Myocyte (in vitro differentiated cells): ENCODE data around the gene HLA-E. TPM values are rescaled to one million over a fixed set of nuclear protein-coding genes. Genes with fewer than 3 reads are reported as not detected.
"Not testable (repeated sequence)": the region's sequence is repeated elsewhere in the genome, so short reads cannot be mapped to it uniquely, and the experiment has no call there.

Experiments
- DNase-seq: peaks from one replicate; pipeline ENCODE4 v3.0.0-alpha.2; 2012; ENCODE audit warnings: low read depth
- total RNA-seq: library from RNA; depleted of rRNA; stranded (reverse); fragments of >200 nt; gene quantifications from 2 replicates; pipeline ENCODE4 v1.2.3, GENCODE V29; 2014

Gene HLA-E
- total RNA-seq, 1 donor from 2014 or later, result 91.7 TPM

DNA sequence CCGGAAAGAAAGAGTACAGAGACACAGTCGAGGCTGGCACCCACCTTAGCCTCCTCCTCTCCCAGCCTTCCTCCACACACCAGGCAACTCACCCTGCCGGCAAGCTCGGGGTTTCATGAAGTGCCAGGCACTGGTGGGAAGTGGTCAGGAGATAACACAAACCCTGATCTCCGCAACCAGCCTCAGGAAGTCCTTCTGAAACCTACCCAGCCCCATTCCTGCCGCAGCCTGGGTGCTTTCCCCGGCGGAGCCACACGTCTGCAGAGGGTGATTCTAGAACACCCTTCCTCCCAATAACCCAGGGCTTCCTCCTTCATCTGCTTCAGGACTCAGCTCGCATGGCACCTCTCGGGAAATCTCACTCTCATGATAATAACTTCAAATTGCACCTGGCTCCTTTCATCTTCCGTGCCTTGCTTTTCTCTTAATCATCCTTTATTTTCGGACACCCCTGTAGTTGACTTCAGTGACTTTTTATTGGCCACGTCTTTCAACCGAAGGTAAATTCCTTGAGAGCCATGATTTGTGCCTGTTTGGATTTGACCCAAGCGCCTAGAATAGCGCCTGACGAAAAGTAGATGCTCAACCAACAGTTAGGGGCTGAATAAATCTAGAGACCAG lies 8.7 kb upstream of the HLA-E start:
- DNase-seq, result no peak

- DNase-seq, result no peak
Measured at GRCh38 chr6:30481211-30481964, 7.9 kb upstream of the HLA-E start.

DNA sequence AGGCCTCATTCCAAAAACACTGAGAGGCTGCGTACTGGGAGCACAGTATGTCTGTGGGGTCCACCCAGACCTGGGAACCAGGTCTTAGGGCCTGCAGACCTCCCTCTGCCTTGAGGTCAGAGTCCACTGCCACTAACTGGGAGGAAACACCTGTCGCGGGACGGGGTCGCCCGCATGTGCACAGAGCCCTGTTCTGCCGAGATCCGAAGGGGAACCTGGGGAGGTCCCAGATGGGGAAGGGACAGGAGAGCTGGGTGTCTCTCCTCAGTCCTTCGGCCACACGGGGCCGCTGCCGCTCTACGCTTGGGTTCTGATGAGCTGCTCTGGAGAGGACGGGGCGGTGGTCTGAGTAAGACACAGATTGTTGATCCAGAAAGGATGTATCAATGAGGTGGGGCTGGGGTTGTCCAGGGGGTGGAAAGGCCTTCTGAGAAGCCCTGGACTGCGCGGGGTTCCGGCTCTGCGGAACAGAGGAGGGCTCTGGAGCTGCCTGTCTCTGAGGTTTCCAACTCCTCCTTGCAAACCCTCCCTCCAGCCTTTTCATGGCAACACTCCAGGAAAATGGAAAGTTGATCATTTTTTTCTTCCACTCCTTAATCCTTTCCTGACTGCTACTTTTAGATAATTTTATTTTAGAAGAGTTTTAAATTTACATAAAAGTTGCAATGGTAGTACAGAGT lies 7.2 kb upstream of the HLA-E start:
- DNase-seq, result peak; percentile 73

GRCh38 chr6:30483677-30484279 lies 5.5 kb upstream of the HLA-E start:
- peak; percentile 80 for DNase-seq

DNA sequence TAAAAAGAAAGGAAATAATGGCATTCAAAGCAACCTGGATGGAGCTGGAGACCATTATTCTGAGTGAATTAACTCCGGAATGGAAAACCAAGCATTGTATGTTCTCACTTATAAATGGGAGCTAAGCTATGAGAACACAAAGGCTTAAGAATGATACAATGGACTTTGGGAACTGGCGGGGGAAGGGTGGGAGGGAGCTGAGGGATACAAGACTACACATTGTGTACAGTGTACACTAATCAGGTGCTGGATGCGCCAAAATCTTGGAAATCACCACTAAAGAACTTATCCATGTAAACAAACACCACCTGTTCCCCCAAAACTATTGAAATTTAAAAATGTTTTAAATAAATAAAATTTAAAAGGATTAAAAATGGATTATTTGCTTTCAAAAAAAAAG lies 4.1 kb upstream of the HLA-E start:
- DNase-seq, result no peak

DNA sequence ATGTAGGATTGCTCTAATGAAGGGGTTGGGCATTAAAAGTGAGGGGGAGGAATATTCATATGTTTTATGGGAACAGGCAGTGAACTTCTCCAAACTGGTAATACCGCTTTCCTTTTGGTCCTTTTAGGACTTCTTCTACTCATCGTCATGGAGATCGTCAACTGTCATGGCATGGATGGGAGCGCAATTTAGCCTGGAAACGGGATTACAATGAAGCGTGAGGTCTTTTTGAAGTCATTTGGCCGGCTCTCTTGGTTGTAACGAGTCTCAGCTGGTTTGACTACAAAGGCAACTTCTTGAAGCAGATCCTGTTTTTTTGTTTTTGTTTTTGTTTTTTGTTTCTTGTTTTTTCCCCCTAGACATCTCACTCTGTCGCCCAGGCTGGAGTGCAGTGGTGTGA lies 1.4 kb upstream of the HLA-E start:
- DNase-seq, result no peak

DNA sequence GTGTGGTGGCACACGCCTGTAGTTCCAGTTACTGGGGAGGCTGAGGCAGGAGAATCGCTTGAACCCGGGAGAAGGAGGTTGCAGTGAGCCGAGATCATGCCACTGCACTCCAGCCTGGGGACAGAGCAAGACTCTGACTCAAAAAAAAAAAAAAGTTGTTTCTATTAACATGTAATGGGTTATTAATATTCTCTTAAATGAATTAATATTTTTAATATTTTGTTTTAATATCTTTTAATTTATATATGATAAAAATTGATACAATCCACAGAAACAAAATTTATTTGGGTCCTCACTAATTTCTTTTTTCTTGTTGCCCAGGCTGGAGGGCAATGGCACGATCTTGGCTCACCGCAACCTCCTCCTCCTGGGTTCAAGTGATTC lies 620 bp upstream of the HLA-E start:
- not testable (repeated sequence) for DNase-seq

- DNase-seq, result peak; percentile 61
Measured at GRCh38 chr6:30490026-30490876, 942 bp downstream of the HLA-E start.

DNA sequence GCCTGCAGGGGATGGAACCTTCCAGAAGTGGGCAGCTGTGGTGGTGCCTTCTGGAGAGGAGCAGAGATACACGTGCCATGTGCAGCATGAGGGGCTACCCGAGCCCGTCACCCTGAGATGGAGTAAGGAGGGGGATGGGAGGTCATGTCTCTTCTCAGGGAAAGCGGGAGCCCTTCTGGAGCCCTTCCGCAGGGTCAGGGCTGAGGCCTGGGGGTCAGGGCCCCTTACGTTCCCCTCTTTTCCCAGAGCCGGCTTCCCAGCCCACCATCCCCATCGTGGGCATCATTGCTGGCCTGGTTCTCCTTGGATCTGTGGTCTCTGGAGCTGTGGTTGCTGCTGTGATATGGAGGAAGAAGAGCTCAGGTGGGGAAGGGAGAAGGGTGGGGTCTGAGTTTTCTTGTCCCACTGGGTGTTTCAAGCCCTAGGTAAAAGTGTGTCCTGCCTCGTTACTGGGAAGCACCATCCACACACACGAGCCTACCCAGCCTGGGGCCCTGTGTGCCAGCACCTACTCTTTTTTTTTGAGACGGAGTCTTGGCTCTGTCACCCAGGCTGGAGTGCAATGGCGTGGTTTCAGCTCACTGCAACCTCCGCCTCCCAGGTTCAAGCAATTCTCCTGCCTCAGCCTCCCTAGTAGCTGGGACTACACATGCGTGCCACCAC lies 2.1 kb downstream of the HLA-E start:
- DNase-seq, result not testable (repeated sequence)

DNA sequence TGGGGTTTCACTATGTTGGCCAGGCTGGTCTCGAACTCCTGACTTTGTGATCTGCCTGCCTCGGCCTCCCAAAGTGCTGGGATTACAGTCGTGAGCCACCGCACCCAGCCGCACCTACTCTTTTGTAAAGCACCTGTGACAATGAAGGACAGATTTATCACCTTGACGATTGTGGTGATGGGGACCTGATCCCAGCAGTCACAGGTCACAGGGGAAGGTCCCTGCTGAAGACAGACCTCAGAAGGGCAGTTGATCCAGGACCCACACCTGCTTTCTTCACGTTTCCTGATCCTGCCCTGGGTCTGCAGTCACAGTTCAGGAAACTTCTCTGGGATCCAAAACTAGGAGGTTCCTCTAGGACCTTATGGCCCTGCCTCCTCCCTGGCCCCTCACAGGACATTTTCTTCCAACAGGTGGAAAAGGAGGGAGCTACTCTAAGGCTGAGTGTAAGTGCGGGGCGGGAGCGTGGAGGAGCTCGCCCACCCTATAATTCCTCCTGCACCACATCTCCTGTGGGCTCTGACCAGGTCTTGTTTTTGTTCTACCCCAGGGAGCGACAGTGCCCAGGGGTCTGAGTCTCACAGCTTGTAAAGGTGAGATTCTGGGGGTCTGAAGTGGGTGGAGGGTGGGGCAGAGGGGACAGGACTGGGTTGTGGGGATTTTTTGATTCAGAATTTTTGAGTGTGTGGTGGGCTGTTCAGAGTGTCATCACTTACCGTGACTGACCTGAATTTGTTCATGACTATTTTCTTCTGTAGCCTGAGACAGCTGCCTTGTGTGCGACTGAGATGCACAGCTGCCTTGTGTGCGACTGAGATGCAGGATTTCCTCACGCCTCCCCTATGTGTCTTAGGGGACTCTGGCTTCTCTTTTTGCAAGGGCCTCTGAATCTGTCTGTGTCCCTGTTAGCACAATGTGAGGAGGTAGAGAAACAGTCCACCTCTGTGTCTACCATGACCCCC lies 3.0 kb downstream of the HLA-E start:
- DNase-seq, result no peak

- DNase-seq, result no peak
Measured at GRCh38 chr6:30493643-30494250, 4.4 kb downstream of the HLA-E start.

GRCh38 chr6:30494291-30494861 lies 5.1 kb downstream of the HLA-E start:
- peak; percentile 38 for DNase-seq

- DNase-seq, result not testable (repeated sequence)
Measured at GRCh38 chr6:30495060-30495459, 5.8 kb downstream of the HLA-E start.

DNA sequence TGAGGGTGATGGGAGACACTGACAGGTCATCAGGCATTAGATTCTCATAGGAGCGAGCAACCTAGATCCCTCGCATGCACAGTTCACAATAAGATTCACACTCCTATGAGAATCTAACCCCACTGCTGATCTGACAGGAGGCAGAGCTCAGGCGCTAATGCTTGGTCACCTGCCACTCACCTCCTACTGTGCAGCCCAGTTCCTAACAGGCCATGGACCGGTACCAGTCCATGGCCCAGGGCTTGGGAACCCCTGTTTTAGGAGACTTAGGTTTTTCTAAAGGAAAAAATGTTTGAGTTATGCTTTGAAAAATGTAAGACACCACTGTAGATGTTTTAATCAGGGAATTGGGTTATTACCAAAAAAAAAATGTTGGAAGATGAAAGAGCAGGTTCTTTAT lies 6.7 kb downstream of the HLA-E start:
- DNase-seq, result no peak

DNA sequence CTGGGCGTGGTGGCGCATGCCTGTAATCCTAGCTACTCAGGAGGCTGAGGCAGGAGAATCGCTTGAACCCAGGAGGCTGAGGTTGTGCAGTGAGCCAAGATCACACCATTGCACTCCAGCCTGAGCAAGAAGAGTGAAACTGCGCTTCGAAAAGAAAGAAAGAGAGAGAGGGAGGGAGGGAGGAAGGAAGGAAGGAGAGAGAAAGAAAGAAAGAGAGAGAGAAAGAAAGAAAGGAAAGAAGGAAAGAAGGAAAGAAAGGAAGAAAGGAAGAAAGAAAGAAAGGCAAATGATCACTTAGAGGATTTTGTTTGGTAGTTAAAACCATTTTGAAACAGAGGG lies 7.9 kb downstream of the HLA-E start:
- not testable (repeated sequence) for DNase-seq

GRCh38 chr6:30497714-30498113 lies 8.4 kb downstream of the HLA-E start:
- DNase-seq, result no peak

DNA sequence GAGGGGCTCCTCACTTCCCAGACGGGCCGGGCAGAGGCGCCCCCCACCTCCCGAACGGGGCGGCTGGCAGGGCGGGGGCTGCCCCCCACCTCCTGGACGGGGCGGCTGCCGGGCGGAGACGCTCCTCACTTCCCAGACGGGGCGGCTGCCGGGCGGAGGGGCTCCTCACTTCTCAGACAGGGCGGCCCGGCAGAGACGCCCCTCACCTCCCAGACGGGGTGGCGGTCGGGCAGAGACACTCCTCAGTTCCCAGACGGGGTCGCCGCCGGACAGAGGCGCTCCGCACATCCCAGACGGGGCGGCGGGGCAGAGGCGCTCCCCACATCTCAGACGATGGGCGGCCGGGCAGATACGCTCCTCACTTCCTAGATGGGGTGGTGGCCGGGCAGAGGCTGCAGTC lies 9.4 kb downstream of the HLA-E start:
- not testable (repeated sequence) for DNase-seq
